ENCODE data around the gene CRAT.

GRCh38 chr9:129079829-129080228, 30.8 kb downstream of the CRAT start:
- TF ChIP-seq, protein P1, sequence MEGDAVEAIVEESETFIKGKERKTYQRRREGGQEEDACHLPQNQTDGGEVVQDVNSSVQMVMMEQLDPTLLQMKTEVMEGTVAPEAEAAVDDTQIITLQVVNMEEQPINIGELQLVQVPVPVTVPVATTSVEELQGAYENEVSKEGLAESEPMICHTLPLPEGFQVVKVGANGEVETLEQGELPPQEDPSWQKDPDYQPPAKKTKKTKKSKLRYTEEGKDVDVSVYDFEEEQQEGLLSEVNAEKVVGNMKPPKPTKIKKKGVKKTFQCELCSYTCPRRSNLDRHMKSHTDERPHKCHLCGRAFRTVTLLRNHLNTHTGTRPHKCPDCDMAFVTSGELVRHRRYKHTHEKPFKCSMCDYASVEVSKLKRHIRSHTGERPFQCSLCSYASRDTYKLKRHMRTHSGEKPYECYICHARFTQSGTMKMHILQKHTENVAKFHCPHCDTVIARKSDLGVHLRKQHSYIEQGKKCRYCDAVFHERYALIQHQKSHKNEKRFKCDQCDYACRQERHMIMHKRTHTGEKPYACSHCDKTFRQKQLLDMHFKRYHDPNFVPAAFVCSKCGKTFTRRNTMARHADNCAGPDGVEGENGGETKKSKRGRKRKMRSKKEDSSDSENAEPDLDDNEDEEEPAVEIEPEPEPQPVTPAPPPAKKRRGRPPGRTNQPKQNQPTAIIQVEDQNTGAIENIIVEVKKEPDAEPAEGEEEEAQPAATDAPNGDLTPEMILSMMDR (conservative IDR thresholded peaks at IDR 0.05; ENCODE audit: low read length) = no peak
- TF ChIP-seq EZH2phosphoT487 (IDR thresholded peaks at IDR 0.05; ENCODE audit: borderline replicate concordance, low read depth, low read length) = no peak

Measured in OCI-LY7 (cell line).